ENCODE measurements around the gene BCR. TPM values are rescaled to one million over a fixed set of nuclear protein-coding genes. Genes with fewer than 3 reads are reported as not detected.

BCR gene
- total and polyA plus RNA-seq, 2 of the 4 experiments (the other 2 are of a cell fraction) = 28.9 to 44.6 TPM

- in situ Hi-C loops (cut with MboI; ENCODE audit: low sequenced_read_pairs) = no loop called here
- CTCF ChIA-PET = interaction anchor here (1.3 to 1.6 kb wide), 2 partner anchors 16 to 80 kb away, joined by 4 to 5 read pairs; no protein-coding TSS in a partner anchor
- intact Hi-C loops (cut with micrococcal nuclease) = no loop called here
These were observed 125.6 kb downstream of the BCR start for GRCh38 chr22:23305922-23306374.

More at GRCh38 chr22:23305922-23306374, 125.6 kb downstream of the BCR start:
- WGBS, 2 experiments (ENCODE audit: extremely low coverage in 2 of 2, insufficient read length in 1 of 2) = 63% methylated on average over 3 of the region's 11 CpGs; no CpG with 5 or more reads in 1 of the 2 experiments
- dilution Hi-C loops (cut with HindIII; ENCODE audit: low sequenced_read_pairs, unreplicated experiment) = no loop called here
- H2AK5ac ChIP-seq (ENCODE audit: low read depth, low read length) = peak overlapping the region; percentile 71
- no peak overlapping the region for H2BK15ac ChIP-seq (ENCODE audit: low read depth, low read length)
- peak overlapping the region; percentile 59; the same call in 1 of the 2 replicates for H3K14ac ChIP-seq (replicated peaks; ENCODE audit: low read depth, low read length)
- H3K9me3 ChIP-seq (ENCODE audit: control insufficient read depth, insufficient read depth, low read length) = no peaks in the 10 kb centered on the region
- H2AFZ ChIP-seq (replicated peaks; ENCODE audit: low read length, poor library complexity) = peak overlapping the region; percentile 60
- H3K27ac ChIP-seq (ENCODE audit: insufficient read depth, low read length) = peak overlapping the region; percentile 51
- peak overlapping the region; percentile 19; the same call in 1 of the 2 replicates for H4K91ac ChIP-seq (ENCODE audit: insufficient read depth, low read depth, low read length)
- peak overlapping the region; percentile 55; the same call in 1 of the 2 replicates for H3K23ac ChIP-seq (ENCODE audit: low read depth, low read length)
- DNase-seq (peak; percentile 81), ATAC-seq (ENCODE audit: low read depth) (peak; percentile 90)
- H4K5ac ChIP-seq (ENCODE audit: low read depth, low read length) = no peak overlapping the region; the same call in 1 of the 2 replicates
- H3K27me3 ChIP-seq (ENCODE audit: control insufficient read depth, insufficient read depth, low read length) = no peaks in the 10 kb centered on the region
- H3K56ac ChIP-seq (ENCODE audit: extremely low read depth, insufficient read depth, low read length) = no peak overlapping the region
- no peak overlapping the region for H3K9ac ChIP-seq (ENCODE audit: low read depth, low read length)
- H3K4me3 ChIP-seq (ENCODE audit: insufficient read depth, low read depth, low read length) = no peak overlapping the region
- H3K36me3 ChIP-seq (ENCODE audit: control insufficient read depth, insufficient read depth, low read length) = peaks cover 11% of the 10 kb centered on the region; the same call in 1 of the 2 replicates
- BruUV-seq (replicated peaks) = no TSS peak
- H3K4ac ChIP-seq (ENCODE audit: low read depth, low read length) = peak overlapping the region; percentile 74
- H3K18ac ChIP-seq (ENCODE audit: low read depth, low read length) = no peak overlapping the region
- peak overlapping the region in 1 of 2 experiments; percentile 71; a peak in 1 of 4 replicates for H4K8ac ChIP-seq (ENCODE audit: low read depth in 2 of 2, low read length in 2 of 2)
- peak overlapping the region; percentile 24; the same call in 1 of the 2 replicates for H3K4me2 ChIP-seq (ENCODE audit: low read depth, low read length)
- H3K79me1 ChIP-seq (ENCODE audit: low read depth in 1 of 2, low read length in 2 of 2) = 0 out of 4 replicates have a peak, but pooled peaks cover 0 to 3% of the 10 kb centered on the region in 2 experiments
- POLR2A ChIA-PET (ENCODE audit: unreplicated experiment) = no interaction called here
- peaks cover 13% of the 10 kb centered on the region for H3K9me1 ChIP-seq (ENCODE audit: insufficient read depth, low read length)
- H2BK20ac ChIP-seq (ENCODE audit: low read depth, low read length) = peak overlapping the region; percentile 57; the same call in 1 of the 2 replicates
- peak overlapping the region; percentile 77 for H2AK9ac ChIP-seq (replicated peaks; ENCODE audit: low read depth, low read length, poor library complexity)
- H2BK120ac ChIP-seq (ENCODE audit: low read depth, low read length) = peak overlapping the region; percentile 54; the same call in 1 of the 2 replicates
- peak overlapping the region; percentile 79 for H2BK5ac ChIP-seq (ENCODE audit: low read depth, low read length, poor library complexity, severe bottlenecking)
- peaks cover 16% of the 10 kb centered on the region for H3K4me1 ChIP-seq (ENCODE audit: control insufficient read depth, insufficient read depth, low read length)
- peaks cover 5% of the 10 kb centered on the region for H4K20me1 ChIP-seq (ENCODE audit: insufficient read depth, low read length)
- TF ChIP-seq CEBPB (IDR thresholded peaks at IDR 0.05; ENCODE audit: low read depth, low read length) (peak; percentile 16; the same call in 1 of the 2 replicates), POLR2A (IDR thresholded peaks at IDR 0.05; ENCODE audit: low read depth, low read length) (no peak), RCOR1 (IDR thresholded peaks at IDR 0.05; ENCODE audit: insufficient replicate concordance, low read length) (no peak), MAFK (IDR thresholded peaks at IDR 0.05; ENCODE audit: low read depth, low read length) (no peak), CHD1 (IDR thresholded peaks at IDR 0.05; ENCODE audit: low read depth, low read length) (no peak), MAZ (IDR thresholded peaks at IDR 0.05; ENCODE audit: borderline replicate concordance, low read depth, low read length) (no peak), FOS (IDR thresholded peaks at IDR 0.05; ENCODE audit: low read depth, low read length) (no peak), BHLHE40 (IDR thresholded peaks at IDR 0.05; ENCODE audit: low read depth, low read length) (peak; percentile 88), RFX5 (IDR thresholded peaks at IDR 0.05; ENCODE audit: low read depth, low read length) (no peak), ELK1 (IDR thresholded peaks at IDR 0.05; ENCODE audit: borderline replicate concordance, low read depth, low read length) (no peak)
- TF ChIP-seq, protein P1, sequence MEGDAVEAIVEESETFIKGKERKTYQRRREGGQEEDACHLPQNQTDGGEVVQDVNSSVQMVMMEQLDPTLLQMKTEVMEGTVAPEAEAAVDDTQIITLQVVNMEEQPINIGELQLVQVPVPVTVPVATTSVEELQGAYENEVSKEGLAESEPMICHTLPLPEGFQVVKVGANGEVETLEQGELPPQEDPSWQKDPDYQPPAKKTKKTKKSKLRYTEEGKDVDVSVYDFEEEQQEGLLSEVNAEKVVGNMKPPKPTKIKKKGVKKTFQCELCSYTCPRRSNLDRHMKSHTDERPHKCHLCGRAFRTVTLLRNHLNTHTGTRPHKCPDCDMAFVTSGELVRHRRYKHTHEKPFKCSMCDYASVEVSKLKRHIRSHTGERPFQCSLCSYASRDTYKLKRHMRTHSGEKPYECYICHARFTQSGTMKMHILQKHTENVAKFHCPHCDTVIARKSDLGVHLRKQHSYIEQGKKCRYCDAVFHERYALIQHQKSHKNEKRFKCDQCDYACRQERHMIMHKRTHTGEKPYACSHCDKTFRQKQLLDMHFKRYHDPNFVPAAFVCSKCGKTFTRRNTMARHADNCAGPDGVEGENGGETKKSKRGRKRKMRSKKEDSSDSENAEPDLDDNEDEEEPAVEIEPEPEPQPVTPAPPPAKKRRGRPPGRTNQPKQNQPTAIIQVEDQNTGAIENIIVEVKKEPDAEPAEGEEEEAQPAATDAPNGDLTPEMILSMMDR (conservative IDR thresholded peaks at IDR 0.05; ENCODE audit: low read depth, low read length) = no peak
- TF ChIP-seq, protein P2, sequence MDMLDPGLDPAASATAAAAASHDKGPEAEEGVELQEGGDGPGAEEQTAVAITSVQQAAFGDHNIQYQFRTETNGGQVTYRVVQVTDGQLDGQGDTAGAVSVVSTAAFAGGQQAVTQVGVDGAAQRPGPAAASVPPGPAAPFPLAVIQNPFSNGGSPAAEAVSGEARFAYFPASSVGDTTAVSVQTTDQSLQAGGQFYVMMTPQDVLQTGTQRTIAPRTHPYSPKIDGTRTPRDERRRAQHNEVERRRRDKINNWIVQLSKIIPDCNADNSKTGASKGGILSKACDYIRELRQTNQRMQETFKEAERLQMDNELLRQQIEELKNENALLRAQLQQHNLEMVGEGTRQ (IDR thresholded peaks at IDR 0.05; ENCODE audit: low read depth, low read length) = no peak; the same call in 1 of the 2 replicates

Measured in IMR-90 (cell line).